OCI-LY7 (cell line): ENCODE data around the gene SETD1B. TPM values are rescaled to one million over a fixed set of nuclear protein-coding genes. Genes with fewer than 3 reads are reported as not detected.

ENCODE experiments used
- BruUV-seq: library from RNA; stranded (reverse); fragments of 400-500 nt; replicated peaks from 2 replicates; lab custom pipeline; 2021; lab: Mats Ljungman, UMichigan
- CTCF ChIA-PET: fragments of 300-600 bp; sonication (Branson Sonifier 250); formaldehyde crosslinking; loops from one replicate; lab custom pipeline; 2022; ENCODE audit warnings: antibody characterized with exemption; ENCODE audit not compliant: unreplicated experiment; lab: Charles Lee
- POLR2A ChIA-PET: fragments of 300-600 bp; sonication (Branson Sonifier 250); formaldehyde crosslinking; loops from one replicate; lab custom pipeline; 2022; ENCODE audit warnings: antibody characterized with exemption; lab: Charles Lee
- DNase-seq: peaks from one replicate; pipeline ENCODE4 v3.0.0-alpha.2; 2015; ENCODE audit warnings: low spot score
- H2AFZ ChIP-seq: fragments of 200-600 bp; sonication (generic), shearing (Covaris generic); 2 replicates; pipeline ENCODE4 v1.6.1; 2014; ENCODE audit warnings: mild to moderate bottlenecking, antibody characterized with exemption, low read length, moderate library complexity
- H3K27ac ChIP-seq: fragments of 200-600 bp; sonication (generic); 2 replicates; pipeline ENCODE4 v1.5.1; 2014; ENCODE audit warnings: mixed run types, low read depth, mild to moderate bottlenecking, moderate library complexity, low read length, inconsistent platforms; ENCODE audit not compliant: poor library complexity, severe bottlenecking
- H3K36me3 ChIP-seq: fragments of 200-600 bp; sonication (generic); 2 replicates; pipeline ENCODE4 v1.6.1; 2014; ENCODE audit warnings: mild to moderate bottlenecking, antibody characterized with exemption, low read length, moderate library complexity, mixed read lengths; ENCODE audit not compliant: insufficient read depth
- H3K4me1 ChIP-seq: fragments of 200-600 bp; sonication (generic); 2 replicates; pipeline ENCODE4 v1.5.1; 2014; ENCODE audit warnings: mild to moderate bottlenecking, low read length; ENCODE audit not compliant: insufficient read depth, poor library complexity, severe bottlenecking
- H3K4me2 ChIP-seq: fragments of 200-600 bp; sonication (generic); 2 replicates; pipeline ENCODE4 v1.6.1; 2014; ENCODE audit warnings: mild to moderate bottlenecking, low read length
- H3K4me3 ChIP-seq: fragments of 200-600 bp; sonication (generic); 2 replicates; pipeline ENCODE4 v1.5.1; 2014; ENCODE audit warnings: mild to moderate bottlenecking, low read depth, low read length; ENCODE audit not compliant: poor library complexity, severe bottlenecking
- H3K79me2 ChIP-seq: fragments of 200-600 bp; sonication (generic); 2 replicates; pipeline ENCODE4 v1.6.1; 2016; ENCODE audit warnings: low read depth, mild to moderate bottlenecking, low read length, moderate library complexity, mixed read lengths; ENCODE audit not compliant: insufficient read depth
- H3K9me2 ChIP-seq: fragments of 200-600 bp; sonication (generic); 2 replicates; pipeline ENCODE4 v1.6.1; 2016; ENCODE audit warnings: mild to moderate bottlenecking, low read length, mixed read lengths; ENCODE audit not compliant: insufficient read depth
- H3K9me3 ChIP-seq: fragments of 200-600 bp; sonication (generic); 2 replicates; pipeline ENCODE4 v1.6.1; 2014; ENCODE audit warnings: mild to moderate bottlenecking, mixed run types, low read length, mixed read lengths
- H4K20me1 ChIP-seq: fragments of 200-600 bp; sonication (generic); 2 replicates; pipeline ENCODE4 v1.6.1; 2014; ENCODE audit warnings: mild to moderate bottlenecking, antibody characterized with exemption, low read length, moderate library complexity, mixed read lengths; ENCODE audit not compliant: insufficient read depth
- CTCF ChIP-seq: fragments of 200-600 bp; sonication (generic); conservative IDR thresholded peaks from 2 replicates; pipeline ENCODE4 v1.5.1; 2014; ENCODE audit warnings: mild to moderate bottlenecking, antibody characterized with exemption, low read length, moderate library complexity, mixed read lengths
- EZH2phosphoT487 ChIP-seq: fragments of 200-600 bp; sonication (generic); IDR thresholded peaks from 2 replicates; pipeline ENCODE4 v1.6.1; 2018; ENCODE audit warnings: low read depth, borderline replicate concordance, mild to moderate bottlenecking, mixed run types, antibody characterized with exemption, low read length, moderate library complexity, mixed read lengths
- intact Hi-C: fragments of 100-400 bp; cut with micrococcal nuclease; formaldehyde crosslinking; loops from one replicate; pipeline ENCODE4 v1.10.0; 2022; ENCODE audit not compliant: unreplicated experiment
- total RNA-seq, 2 experiments: library from RNA; depleted of rRNA in 1 of 2; stranded (reverse); fragments of >200 nt in 1 of 2; shearing (Covaris generic) in 1 of 2; gene quantifications; 2 replicates each; pipeline ENCODE4 v1.2.3, GENCODE V29; 2014 to 2022

Gene SETD1B
- total RNA-seq, 2 experiments from 2014 or later: 4.7 to 22.5 TPM

DNA sequence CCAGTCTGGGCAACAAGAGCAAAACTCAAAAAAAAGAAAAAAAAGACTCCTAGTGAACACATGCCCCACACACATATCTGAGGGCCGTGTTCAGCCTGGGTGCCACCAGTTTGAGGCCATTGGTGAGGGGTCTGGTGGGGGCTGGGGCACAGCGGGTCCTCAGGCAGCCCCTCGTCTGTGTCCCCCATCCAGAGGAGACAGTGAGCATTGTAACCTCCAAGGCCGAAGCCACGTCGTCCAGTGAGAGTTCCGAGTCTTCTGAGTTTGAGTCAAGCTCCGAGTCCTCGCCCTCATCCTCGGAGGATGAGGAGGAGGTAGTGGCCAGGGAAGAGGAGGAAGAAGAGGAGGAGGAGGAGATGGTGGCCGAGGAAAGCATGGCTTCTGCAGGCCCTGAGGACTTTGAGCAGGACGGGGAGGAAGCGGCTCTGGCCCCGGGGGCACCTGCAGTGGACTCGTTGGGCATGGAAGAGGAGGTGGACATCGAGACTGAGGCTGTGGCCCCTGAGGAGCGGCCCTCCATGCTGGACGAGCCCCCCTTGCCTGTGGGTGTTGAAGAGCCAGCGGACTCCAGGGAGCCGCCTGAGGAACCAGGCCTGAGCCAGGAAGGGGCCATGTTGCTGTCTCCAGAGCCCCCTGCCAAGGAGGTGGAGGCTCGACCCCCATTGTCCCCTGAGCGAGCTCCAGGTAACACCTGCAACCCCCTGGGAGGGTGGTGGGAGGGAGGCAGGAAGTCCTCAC lies 15.6 kb downstream of the SETD1B start:
- no peak for TF ChIP-seq EZH2phosphoT487
- no peak for TF ChIP-seq CTCF
- H3K4me1 ChIP-seq: no peaks in the 10 kb centered on the region
- no peak overlapping the region for H3K27ac ChIP-seq
- ChIA-PET CTCF (no interaction called here), POLR2A (no interaction called here)
- H2AFZ ChIP-seq: no peak overlapping the region
- H4K20me1 ChIP-seq: no peaks in the 10 kb centered on the region
- H3K4me2 ChIP-seq: no peak overlapping the region
- H3K79me2 ChIP-seq: no peaks in the 10 kb centered on the region
- no peak overlapping the region for H3K4me3 ChIP-seq
- H3K9me3 ChIP-seq: no peaks in the 10 kb centered on the region
- BruUV-seq: no TSS peak
- DNase-seq: no peak
- no peaks in the 10 kb centered on the region for H3K9me2 ChIP-seq
- H3K36me3 ChIP-seq: peaks cover 80% of the 10 kb centered on the region
- intact Hi-C loops: no loop called here

GRCh38 chr12:121820056-121820455 lies 16.2 kb downstream of the SETD1B start:
- Histone ChIP-seq H3K27ac (no peak overlapping the region), H3K36me3 (peaks cover 80% of the 10 kb centered on the region), H4K20me1 (no peaks in the 10 kb centered on the region), H3K9me3 (no peaks in the 10 kb centered on the region), H3K4me3 (no peak overlapping the region), H3K4me2 (no peak overlapping the region), H3K79me2 (no peaks in the 10 kb centered on the region), H3K4me1 (no peaks in the 10 kb centered on the region), H3K9me2 (no peaks in the 10 kb centered on the region), H2AFZ (no peak overlapping the region)
- no peak for DNase-seq
- ChIA-PET POLR2A (no interaction called here), CTCF (no interaction called here)
- BruUV-seq: no TSS peak
- intact Hi-C loops: no loop called here
- TF ChIP-seq EZH2phosphoT487 (no peak), CTCF (no peak)

DNA sequence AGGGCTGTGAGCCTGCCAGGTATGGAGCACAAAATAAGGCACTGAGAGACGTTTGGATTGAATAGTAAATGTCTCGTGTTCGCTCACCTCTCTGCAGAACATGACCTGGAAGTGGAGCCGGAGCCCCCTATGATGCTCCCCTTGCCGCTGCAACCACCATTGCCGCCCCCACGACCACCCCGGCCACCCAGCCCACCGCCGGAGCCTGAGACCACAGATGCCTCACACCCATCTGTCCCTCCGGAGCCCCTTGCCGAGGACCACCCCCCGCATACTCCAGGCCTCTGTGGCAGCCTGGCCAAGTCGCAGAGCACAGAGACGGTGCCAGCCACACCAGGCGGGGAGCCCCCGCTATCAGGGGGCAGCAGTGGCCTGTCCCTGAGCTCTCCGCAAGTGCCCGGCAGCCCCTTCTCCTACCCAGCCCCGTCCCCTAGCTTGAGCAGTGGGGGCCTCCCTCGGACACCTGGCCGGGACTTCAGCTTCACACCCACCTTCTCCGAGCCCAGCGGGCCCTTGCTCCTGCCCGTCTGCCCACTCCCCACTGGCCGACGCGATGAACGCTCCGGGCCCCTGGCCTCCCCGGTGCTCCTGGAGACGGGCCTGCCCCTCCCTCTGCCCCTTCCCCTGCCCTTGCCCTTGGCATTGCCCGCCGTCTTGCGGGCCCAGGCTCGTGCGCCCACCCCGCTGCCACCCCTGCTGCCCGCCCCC lies 18.7 kb downstream of the SETD1B start:
- TF ChIP-seq EZH2phosphoT487 (no peak), CTCF (no peak)
- no peak for DNase-seq
- Histone ChIP-seq H3K9me3 (no peaks in the 10 kb centered on the region), H4K20me1 (no peaks in the 10 kb centered on the region), H3K27ac (no peak overlapping the region), H3K4me3 (no peak overlapping the region), H3K9me2 (no peaks in the 10 kb centered on the region), H2AFZ (no peak overlapping the region), H3K4me2 (no peak overlapping the region), H3K36me3 (peaks cover 68% of the 10 kb centered on the region), H3K4me1 (no peaks in the 10 kb centered on the region), H3K79me2 (no peaks in the 10 kb centered on the region)
- BruUV-seq: no TSS peak
- ChIA-PET CTCF (no interaction called here), POLR2A (no interaction called here)
- intact Hi-C loops: no loop called here
